ENCODE measurements around the gene BTRC. TPM values are rescaled to one million over a fixed set of nuclear protein-coding genes. Genes with fewer than 3 reads are reported as not detected.

BTRC gene
- polyA plus RNA-seq, 2 of the 4 experiments (the other 2 are of a cell fraction) = 8.0 to 23.1 TPM

GRCh38 chr10:101564490-101564991 is 210.6 kb downstream of the BTRC start:
- no peak for FAIRE-seq
- TF ChIP-seq NPAS2 (CRISPR knock-in tag; IDR thresholded peaks at IDR 0.05; ENCODE audit: borderline replicate concordance) = no peak
- TF ChIP-seq HMGXB4 (CRISPR knock-in tag; IDR thresholded peaks at IDR 0.05; ENCODE audit: borderline replicate concordance) = no peak
- no peak for TF ChIP-seq SREBF2 (IDR thresholded peaks at IDR 0.05)
- TF ChIP-seq ESRRA (IDR thresholded peaks at IDR 0.05; ENCODE audit: borderline replicate concordance, low read length) = no peak
- no peak for TF ChIP-seq EP300 (IDR thresholded peaks at IDR 0.05)
- no peak for TF ChIP-seq KDM5A (IDR thresholded peaks at IDR 0.05)
- no peak for TF ChIP-seq MAX (IDR thresholded peaks at IDR 0.05)
- no peak for TF ChIP-seq ELK1 (IDR thresholded peaks at IDR 0.05; ENCODE audit: low read depth, low read length)
- TF ChIP-seq GATA3 (IDR thresholded peaks at IDR 0.05; ENCODE audit: borderline replicate concordance) = no peak
- no peak for TF ChIP-seq CBX2 (IDR thresholded peaks at IDR 0.05; ENCODE audit: borderline replicate concordance, low read depth)
- no peak for TF ChIP-seq CBX8 (IDR thresholded peaks at IDR 0.05)
- no peak overlapping the region for H3K27ac ChIP-seq
- DNase-seq (ENCODE audit: low read depth in 1 of 2, low spot score in 1 of 2) = no peak
- WGBS (ENCODE audit: missing lambda C conversion rate) = 84% methylated on average over 14 of the region's 15 CpGs
- ChIA-PET POLR2A (no interaction called here), CTCF (interaction anchor here (0.9 to 2.0 kb wide), 4 partner anchors 16 to 350 kb away, joined by 3 to 8 read pairs (median 4); no protein-coding TSS in a partner anchor)
- ATAC-seq = no peak
- no peaks in the 10 kb centered on the region for H3K9me3 ChIP-seq
- no peak overlapping the region for H3K4me3 ChIP-seq
- no peak overlapping the region for H3K4me2 ChIP-seq
- H3K4me1 ChIP-seq = peaks cover 5% of the 10 kb centered on the region; the same call in 1 of the 3 replicates

- peaks cover 5% of the 10 kb centered on the region; the same call in 1 of the 3 replicates for H3K4me1 ChIP-seq
- no peak overlapping the region for H3K4me2 ChIP-seq
- H3K9me3 ChIP-seq = no peaks in the 10 kb centered on the region
- no peak overlapping the region for H3K4me3 ChIP-seq
- WGBS (ENCODE audit: missing lambda C conversion rate) = 83% methylated on average over 5 of the region's 5 CpGs
- ChIA-PET POLR2A (no interaction called here), CTCF (interaction anchor here (0.9 to 1.3 kb wide), 3 partner anchors 11 to 404 kb away, joined by 3 to 6 read pairs (median 3); no protein-coding TSS in a partner anchor)
- no peak for ATAC-seq
- TF ChIP-seq CBX8 (IDR thresholded peaks at IDR 0.05) = no peak
- no peak for TF ChIP-seq POLR2AphosphoS2 (conservative IDR thresholded peaks at IDR 0.05; ENCODE audit: low read length)
- TF ChIP-seq JUN (IDR thresholded peaks at IDR 0.05) = no peak
- TF ChIP-seq BHLHE40 (IDR thresholded peaks at IDR 0.05; ENCODE audit: low read depth, low read length) = no peak
- no peak for TF ChIP-seq NR3C1 (IDR thresholded peaks at IDR 0.05)
- TF ChIP-seq HEYL (CRISPR knock-in tag; IDR thresholded peaks at IDR 0.05) = no peak
- no peak for TF ChIP-seq FOSB (CRISPR knock-in tag; IDR thresholded peaks at IDR 0.05)
- no peak for TF ChIP-seq GATA3 (IDR thresholded peaks at IDR 0.05; ENCODE audit: borderline replicate concordance)
- TF ChIP-seq CEBPB (IDR thresholded peaks at IDR 0.05) = no peak
- no peak for TF ChIP-seq RAD21 (conservative IDR thresholded peaks at IDR 0.05 in 1 of 2, IDR thresholded peaks at IDR 0.05 in 1 of 2)
- TF ChIP-seq CHD4 (IDR thresholded peaks at IDR 0.05; ENCODE audit: borderline replicate concordance) = no peak
- TF ChIP-seq E2F6 (IDR thresholded peaks at IDR 0.05; ENCODE audit: borderline replicate concordance, low read depth) = no peak
- no peak for TF ChIP-seq ATOH8 (CRISPR knock-in tag; IDR thresholded peaks at IDR 0.05; ENCODE audit: low read depth)
- TF ChIP-seq NPAS2 (CRISPR knock-in tag; IDR thresholded peaks at IDR 0.05; ENCODE audit: borderline replicate concordance) = no peak
- TF ChIP-seq PBX3 (IDR thresholded peaks at IDR 0.05) = no peak
- no peak for TF ChIP-seq TP53 (CRISPR knock-in tag; IDR thresholded peaks at IDR 0.05)
- TF ChIP-seq MYC (IDR thresholded peaks at IDR 0.05; ENCODE audit: borderline replicate concordance, low read length) = no peak
- no peak for TF ChIP-seq NFE2L2 (conservative IDR thresholded peaks at IDR 0.05; ENCODE audit: low read length)
- TF ChIP-seq ELK1 (IDR thresholded peaks at IDR 0.05; ENCODE audit: low read depth, low read length) = no peak
- no peak overlapping the region for H3K27ac ChIP-seq
- no peak for FAIRE-seq
- no peak for DNase-seq (ENCODE audit: low read depth in 1 of 2, low spot score in 1 of 2)
These were observed 211.5 kb downstream of the BTRC start for GRCh38 chr10:101565370-101565900.

Measured in A549 (cell line).